Mesodermal cell (in vitro differentiated cells): ENCODE measurements around the gene ASB2.

Source experiments
- H3K27ac ChIP-seq: 2 replicates; pipeline ENCODE4 v1.7.0; 2013; ENCODE audit warnings: mild to moderate bottlenecking, low read depth, low read length, moderate library complexity; ENCODE audit not compliant: severe bottlenecking
- H3K36me3 ChIP-seq: 2 replicates; pipeline ENCODE4 v1.7.1; 2013; ENCODE audit warnings: mild to moderate bottlenecking, low read length, moderate library complexity; ENCODE audit not compliant: control insufficient read depth, insufficient read depth
- H3K4me1 ChIP-seq: one replicate; pipeline ENCODE4 v1.7.1; 2013; ENCODE audit warnings: mild to moderate bottlenecking, low read length; ENCODE audit not compliant: insufficient read depth, control insufficient read depth, poor library complexity, severe bottlenecking
- H3K4me3 ChIP-seq: 2 replicates; pipeline ENCODE4 v1.7.0; 2013; ENCODE audit warnings: low read length, control low read depth, mild to moderate bottlenecking; ENCODE audit not compliant: insufficient read depth, poor library complexity, severe bottlenecking; ENCODE audit errors: extremely low read depth
- H3K9me3 ChIP-seq: 2 replicates; pipeline ENCODE4 v1.7.1; 2013; ENCODE audit warnings: mild to moderate bottlenecking, low read length, moderate library complexity; ENCODE audit not compliant: control insufficient read depth
- WGBS, 2 experiments: methylation state at CpG; one replicate each; pipeline ENCODE4 v1.1.5; 2013; ENCODE audit warnings: missing lambda C conversion rate in 2 of 2; ENCODE audit not compliant: insufficient coverage in 2 of 2; 5-methylcytosine and 5-hydroxymethylcytosine counted together

Gene ASB2

DNA sequence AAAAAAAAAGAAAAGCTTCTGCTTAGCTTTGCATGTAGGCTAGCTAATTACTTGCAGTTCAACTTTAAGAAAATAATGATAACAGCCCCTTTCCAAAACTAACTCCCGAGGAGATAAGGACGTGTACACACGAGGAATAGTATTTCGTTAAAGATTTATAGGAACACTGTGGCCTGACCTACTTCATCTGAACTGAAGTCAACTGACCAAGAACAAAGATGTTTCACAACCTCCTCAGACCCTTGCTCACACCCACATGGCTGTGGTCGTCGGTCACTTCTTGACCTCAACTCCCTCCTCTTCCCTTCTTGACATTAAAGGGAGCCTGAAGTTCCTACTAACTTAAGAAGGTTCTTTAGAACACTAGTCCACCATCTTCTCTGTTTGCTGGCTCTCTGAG is 74.6 kb downstream of the ASB2 start:
- H3K9me3 ChIP-seq: no peaks in the 10 kb centered on the region
- no peak overlapping the region for H3K27ac ChIP-seq
- H3K36me3 ChIP-seq: no peaks in the 10 kb centered on the region
- 76 to 78% methylated on average over 6 of the region's 6 CpGs for WGBS, 2 experiments
- H3K4me1 ChIP-seq: peaks cover 21% of the 10 kb centered on the region
- H3K4me3 ChIP-seq: no peak overlapping the region

DNA sequence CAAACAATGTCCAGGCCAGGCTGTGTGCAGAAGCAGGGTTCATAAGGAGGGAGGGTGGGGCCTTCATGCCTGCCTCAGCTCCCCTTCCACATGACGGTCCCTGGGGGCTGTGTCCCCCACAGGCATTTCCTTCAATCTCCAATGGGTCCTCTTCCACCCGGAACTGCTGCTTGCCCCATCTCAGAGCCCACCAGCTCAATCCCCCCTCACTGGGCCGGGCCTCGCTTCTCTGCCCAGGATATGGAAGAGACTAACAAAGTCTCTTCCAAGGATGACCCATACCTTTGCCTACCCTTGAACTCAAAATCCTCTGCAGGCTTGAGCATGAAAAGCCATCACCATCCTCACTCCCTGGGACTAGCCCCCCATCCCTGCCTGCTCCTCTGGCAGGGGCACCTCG is 77.6 kb downstream of the ASB2 start:
- no peaks in the 10 kb centered on the region for H3K4me1 ChIP-seq
- no peaks in the 10 kb centered on the region for H3K9me3 ChIP-seq
- H3K36me3 ChIP-seq: no peaks in the 10 kb centered on the region
- 97% methylated on average over 3 of the region's 5 CpGs; no CpG with 5 or more reads in 1 of the 2 experiments for WGBS, 2 experiments
- H3K27ac ChIP-seq: no peak overlapping the region
- no peak overlapping the region for H3K4me3 ChIP-seq

DNA sequence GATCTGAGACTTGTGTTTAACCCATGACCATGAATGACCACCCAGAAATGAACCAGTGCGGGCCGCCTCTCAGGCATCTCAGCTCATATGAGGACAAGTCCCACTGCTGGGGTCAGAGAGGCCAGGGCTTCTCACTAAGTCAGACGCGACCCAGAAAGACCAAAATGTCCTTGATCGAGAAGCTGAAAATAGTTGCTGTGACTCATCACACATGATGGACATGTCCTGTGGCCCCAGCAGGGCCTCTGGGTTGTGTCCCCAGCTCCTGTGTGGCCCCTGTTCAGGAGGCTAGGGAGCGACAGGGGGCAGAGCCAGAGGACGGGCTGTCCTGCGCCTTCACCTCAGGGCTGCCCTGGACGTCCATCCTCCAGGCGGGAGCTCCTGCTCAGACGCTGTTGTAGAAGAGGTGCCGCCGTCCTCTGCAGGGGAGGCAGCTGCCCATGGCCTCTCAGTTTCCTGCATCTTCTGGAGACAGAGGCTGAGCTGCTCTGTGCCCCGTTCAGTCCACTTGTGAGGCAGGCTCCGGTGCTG is 78.2 kb downstream of the ASB2 start:
- no peaks in the 10 kb centered on the region for H3K36me3 ChIP-seq
- no peak overlapping the region for H3K4me3 ChIP-seq
- 86 to 94% methylated on average over 13 to 15 of the region's 15 CpGs for WGBS, 2 experiments
- no peaks in the 10 kb centered on the region for H3K9me3 ChIP-seq
- H3K27ac ChIP-seq: no peak overlapping the region
- no peaks in the 10 kb centered on the region for H3K4me1 ChIP-seq

DNA sequence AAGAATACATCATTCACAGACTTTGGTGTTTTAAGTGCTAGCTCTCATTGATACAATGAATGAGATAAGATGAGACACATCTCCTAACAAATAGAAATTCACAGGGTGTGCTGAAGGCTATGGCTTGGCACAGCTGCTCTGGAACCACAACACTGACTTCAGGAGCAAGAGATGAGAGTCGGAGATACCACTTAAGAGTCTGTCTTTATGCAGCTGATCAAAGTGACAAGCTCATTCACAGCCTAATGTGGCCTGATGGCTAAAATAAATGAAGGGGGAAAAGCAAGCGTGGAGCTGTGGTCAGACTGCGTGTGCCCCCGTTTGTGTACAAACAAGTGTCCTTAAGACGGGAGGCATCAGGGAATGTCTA is 78.9 kb downstream of the ASB2 start:
- Histone ChIP-seq H3K4me1 (no peaks in the 10 kb centered on the region), H3K36me3 (no peaks in the 10 kb centered on the region), H3K9me3 (no peaks in the 10 kb centered on the region), H3K27ac (no peak overlapping the region), H3K4me3 (no peak overlapping the region)
- WGBS, 2 experiments: 89 to 91% methylated on average over 3 to 5 of the region's 5 CpGs

DNA sequence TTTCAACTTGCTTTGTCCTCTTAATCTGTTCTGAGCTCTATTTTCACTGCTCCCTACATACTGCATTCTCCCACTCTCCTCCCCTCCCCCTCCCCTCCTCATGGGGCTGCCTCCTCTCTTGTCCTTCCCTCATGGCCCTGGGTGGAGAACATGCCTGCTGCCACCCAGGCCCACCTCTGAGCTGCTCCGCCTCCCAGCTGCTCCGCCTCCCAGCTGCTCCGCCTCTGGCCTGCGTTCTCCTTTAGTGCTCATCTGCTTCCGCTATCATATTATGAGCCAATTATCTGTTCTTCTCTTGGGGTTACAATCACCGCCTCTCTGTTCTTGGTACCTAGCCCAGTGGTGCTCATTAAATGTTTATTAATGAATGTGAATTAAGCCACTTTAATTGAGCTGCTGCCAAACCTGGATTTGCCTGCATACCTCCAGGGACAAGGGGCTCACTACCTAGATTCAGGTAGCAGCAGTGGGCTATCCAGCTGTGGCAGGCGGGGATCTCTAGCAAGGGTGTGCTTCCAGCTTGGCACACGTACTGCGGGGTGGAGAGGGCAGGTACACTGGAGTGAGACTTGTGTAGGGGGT is 81.3 kb downstream of the ASB2 start:
- Histone ChIP-seq H3K4me3 (no peak overlapping the region), H3K36me3 (no peaks in the 10 kb centered on the region), H3K4me1 (no peaks in the 10 kb centered on the region), H3K27ac (no peak overlapping the region), H3K9me3 (no peaks in the 10 kb centered on the region)
- WGBS, 2 experiments: 72 to 74% methylated on average over 7 to 9 of the region's 9 CpGs

DNA sequence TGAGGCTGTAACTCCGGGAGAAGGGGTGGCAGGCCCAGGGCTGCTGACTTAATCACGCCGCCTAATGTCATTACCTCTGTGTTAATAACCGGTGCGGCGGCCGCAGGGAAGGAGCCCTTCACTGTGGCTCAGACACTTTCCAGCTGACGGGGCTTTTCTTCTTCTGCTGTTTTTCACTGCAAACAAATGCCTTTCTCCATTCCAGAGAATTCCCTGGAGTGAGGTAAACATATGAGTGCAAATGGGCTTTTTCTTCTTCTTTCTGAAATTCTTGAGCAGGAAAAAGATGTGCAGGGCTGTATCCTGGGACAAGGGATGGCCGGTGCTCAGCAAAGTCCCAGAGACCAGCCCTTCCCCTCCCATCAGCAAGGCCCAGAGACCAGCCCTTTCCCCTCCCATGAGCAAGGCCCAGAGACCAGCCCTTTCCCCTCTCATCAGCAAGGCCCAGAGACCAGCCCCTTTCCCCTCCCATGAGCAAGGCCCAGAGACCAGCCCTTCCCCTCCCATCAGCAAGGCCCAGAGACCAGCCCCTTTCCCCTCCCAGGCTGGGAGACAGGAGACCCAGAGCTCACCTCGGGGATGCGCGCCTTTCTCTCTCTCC is 82.6 kb downstream of the ASB2 start:
- 51 to 69% methylated on average over 7 to 11 of the region's 12 CpGs for WGBS, 2 experiments
- Histone ChIP-seq H3K4me3 (no peak overlapping the region), H3K4me1 (no peaks in the 10 kb centered on the region), H3K36me3 (no peaks in the 10 kb centered on the region), H3K9me3 (no peaks in the 10 kb centered on the region), H3K27ac (no peak overlapping the region)

DNA sequence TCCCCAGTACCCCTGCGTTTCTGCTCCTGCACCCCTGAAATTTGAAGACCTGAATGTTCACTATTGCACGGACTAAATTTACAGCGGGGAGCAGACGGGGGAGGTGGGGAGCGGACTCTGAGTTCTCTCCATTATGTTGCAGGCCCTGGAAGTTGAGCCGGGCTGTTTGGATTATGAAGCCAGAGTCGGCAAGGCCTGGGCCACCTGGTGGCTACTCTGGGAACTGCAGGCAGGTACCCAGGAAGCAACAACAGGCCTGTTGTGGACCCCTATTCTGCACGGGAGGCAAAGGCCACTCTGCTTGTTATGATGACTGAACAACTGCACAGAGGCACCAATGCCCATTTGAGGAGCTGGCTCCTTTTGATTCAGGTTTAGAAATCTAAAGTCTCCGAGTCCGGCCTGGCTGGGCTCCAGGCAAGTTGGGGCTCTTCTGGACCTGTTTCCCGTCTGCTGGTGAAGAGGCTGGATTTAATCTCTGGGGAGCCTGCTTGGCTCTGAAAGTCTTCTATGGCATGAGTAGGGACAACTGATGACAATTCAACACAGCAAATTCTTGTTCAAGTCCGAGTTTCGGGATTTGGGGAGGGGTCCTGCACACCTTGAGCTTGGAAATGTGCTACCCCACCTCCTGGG is 83.3 kb downstream of the ASB2 start:
- 43 to 50% methylated on average over 9 of the region's 13 CpGs for WGBS, 2 experiments
- H3K4me1 ChIP-seq: no peaks in the 10 kb centered on the region
- no peak overlapping the region for H3K4me3 ChIP-seq
- H3K27ac ChIP-seq: no peak overlapping the region
- H3K36me3 ChIP-seq: no peaks in the 10 kb centered on the region
- H3K9me3 ChIP-seq: no peaks in the 10 kb centered on the region

DNA sequence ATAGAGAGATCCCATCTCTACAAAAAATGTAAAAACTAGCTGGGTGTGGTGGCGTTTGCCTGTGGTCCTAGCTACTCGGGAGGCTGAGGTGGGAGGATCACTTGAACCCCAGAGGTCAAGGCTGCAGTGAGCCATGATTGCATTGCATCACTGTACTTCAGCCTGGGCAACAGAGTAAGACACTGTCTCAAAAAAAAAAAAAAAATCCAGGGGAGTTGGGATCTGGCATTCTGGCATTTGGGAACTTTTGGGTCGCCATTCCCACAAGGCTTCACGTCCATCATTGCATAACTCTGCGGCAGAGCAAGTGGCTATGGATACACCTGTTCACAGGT is 83.9 kb downstream of the ASB2 start:
- no peak overlapping the region for H3K4me3 ChIP-seq
- WGBS, 2 experiments: 82 to 83% methylated on average over 5 of the region's 5 CpGs
- H3K36me3 ChIP-seq: no peaks in the 10 kb centered on the region

DNA sequence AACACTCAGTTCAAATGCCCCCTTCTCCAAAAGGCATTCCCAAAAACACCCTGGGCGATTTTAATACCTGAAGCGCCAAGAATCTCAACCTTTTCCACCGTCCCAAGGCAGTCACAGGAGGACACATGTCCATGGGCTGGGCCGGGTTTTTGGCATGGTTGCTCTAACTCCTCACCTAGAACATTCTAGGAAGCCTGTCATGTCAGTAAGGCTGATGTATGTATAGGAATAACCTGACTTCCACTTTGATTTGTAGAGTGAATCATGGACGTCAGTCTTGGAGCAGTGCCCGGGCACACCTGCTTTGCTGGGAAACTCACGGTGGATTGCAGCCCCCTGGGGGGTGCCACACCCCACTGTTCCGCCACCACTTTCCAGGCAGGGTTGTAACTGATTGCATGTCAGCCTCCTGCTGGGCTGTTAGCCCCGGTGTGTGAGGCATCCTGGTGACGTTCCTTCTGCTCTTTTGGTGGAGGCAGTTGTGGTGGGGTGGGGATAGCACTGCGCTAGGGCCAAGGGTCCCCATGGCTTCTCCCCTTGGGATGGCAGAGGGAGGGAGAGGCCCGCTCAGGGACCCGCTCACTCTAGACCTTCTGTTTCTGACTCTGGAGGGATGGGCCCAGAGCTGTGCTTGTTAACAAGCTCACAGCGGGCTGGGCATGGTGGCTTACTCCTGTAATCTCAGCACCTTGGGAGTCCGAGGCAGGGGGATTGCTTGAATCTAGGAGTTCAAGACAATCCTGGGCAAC is 84.4 kb downstream of the ASB2 start:
- 68 to 71% methylated on average over 9 to 10 of the region's 15 CpGs for WGBS, 2 experiments
- Histone ChIP-seq H3K4me3 (no peak overlapping the region), H3K27ac (no peak overlapping the region), H3K36me3 (no peaks in the 10 kb centered on the region), H3K4me1 (no peaks in the 10 kb centered on the region), H3K9me3 (no peaks in the 10 kb centered on the region)

More for the DNA sequence above, 83.9 kb downstream of the ASB2 start:
- Histone ChIP-seq H3K9me3 (no peaks in the 10 kb centered on the region), H3K4me1 (no peaks in the 10 kb centered on the region), H3K27ac (no peak overlapping the region)

DNA sequence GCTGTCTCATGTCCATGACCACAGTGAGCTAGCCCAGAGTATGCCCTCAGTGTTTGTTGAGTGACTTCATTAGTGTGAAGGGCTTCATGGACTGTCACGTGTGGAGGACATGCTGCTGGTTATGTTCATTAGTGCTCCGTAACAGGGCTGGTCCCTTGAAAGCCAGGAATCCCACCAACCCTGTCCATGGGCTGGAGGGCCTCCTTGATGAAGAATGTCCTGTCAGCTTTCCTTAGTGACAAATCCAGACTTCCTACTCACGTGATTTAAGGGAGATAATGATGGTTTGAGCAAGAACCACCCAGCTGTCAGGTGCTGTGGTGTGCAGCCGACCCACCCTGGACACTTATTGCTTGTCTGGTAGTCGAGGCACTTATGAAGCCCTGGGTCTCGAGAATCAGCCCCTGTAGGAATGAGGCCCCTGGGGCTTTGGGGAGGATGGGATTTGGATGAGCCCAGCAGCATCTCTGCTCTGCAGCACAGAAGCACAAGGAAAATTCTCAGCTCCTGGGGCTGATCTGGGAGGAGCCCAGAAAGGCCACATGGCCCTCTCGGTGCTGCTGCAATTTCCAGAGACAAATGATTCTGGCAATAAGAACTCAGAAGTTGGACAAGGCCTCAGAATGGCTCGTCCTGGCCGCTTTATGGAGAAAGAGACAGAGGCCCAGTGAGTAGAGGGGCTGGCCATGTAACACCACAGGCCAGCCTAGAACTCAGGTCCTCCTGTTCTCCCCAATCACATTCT is 86.5 kb downstream of the ASB2 start:
- WGBS, 2 experiments: 86% methylated on average over 7 to 8 of the region's 9 CpGs
- Histone ChIP-seq H3K9me3 (no peaks in the 10 kb centered on the region), H3K27ac (no peak overlapping the region), H3K4me1 (no peaks in the 10 kb centered on the region), H3K36me3 (no peaks in the 10 kb centered on the region), H3K4me3 (no peak overlapping the region)
